GM21619 (cell line): Measurements from ENCODE around the gene ASIC3.

ENCODE experiments used
- ATAC-seq: cut with Tn5 transposase; IDR thresholded peaks from one replicate; pipeline ENCODE4 v1.9.1; 2021; ENCODE audit not compliant: unreplicated experiment

ASIC3 gene

GRCh38 chr7:151056666-151057505 lies 8.6 kb downstream of the ASIC3 start:
- no peak for ATAC-seq

- peak; percentile 10 for ATAC-seq
These were observed 9.2 kb downstream of the ASIC3 start, which contains the start of gene CDK5 for GRCh38 chr7:151057506-151057988. Gene CDK5 (minus strand): TSS chr7:151057897. CDS start chr7:151057848, 49 bp downstream.

- peak; percentile 87 for ATAC-seq
These were observed 9.9 kb downstream of the ASIC3 start for GRCh38 chr7:151057989-151058780.

GRCh38 chr7:151058781-151059366 lies 10.5 kb downstream of the ASIC3 start:
- ATAC-seq: no peak

GRCh38 chr7:151059367-151060112 lies 11.2 kb downstream of the ASIC3 start, which contains the start of gene SLC4A2:
Gene SLC4A2 (plus strand): TSS chr7:151059589. CDS start chr7:151061988, 2,399 bp downstream.
- peak; percentile 30 for ATAC-seq

GRCh38 chr7:151060113-151060415 lies 11.7 kb downstream of the ASIC3 start:
- no peak for ATAC-seq

GRCh38 chr7:151060416-151061212 lies 12.3 kb downstream of the ASIC3 start:
- ATAC-seq: no peak

- ATAC-seq: no peak
These were observed 13.1 kb downstream of the ASIC3 start for GRCh38 chr7:151061213-151062110.

GRCh38 chr7:151062111-151062398 lies 13.7 kb downstream of the ASIC3 start:
- ATAC-seq: no peak

- ATAC-seq: no peak
These were observed 14.3 kb downstream of the ASIC3 start for GRCh38 chr7:151062399-151063211.

GRCh38 chr7:151063212-151063561 lies 14.9 kb downstream of the ASIC3 start:
- no peak for ATAC-seq

- no peak for ATAC-seq
These were observed 16.1 kb downstream of the ASIC3 start for GRCh38 chr7:151064454-151064853.

GRCh38 chr7:151064993-151065392 lies 16.7 kb downstream of the ASIC3 start:
- no peak for ATAC-seq

- no peak for ATAC-seq
These were observed 17.2 kb downstream of the ASIC3 start for GRCh38 chr7:151065516-151065915.

- no peak for ATAC-seq
These were observed 18.1 kb downstream of the ASIC3 start for GRCh38 chr7:151066273-151066974.

GRCh38 chr7:151068069-151068773 lies 19.9 kb downstream of the ASIC3 start:
- ATAC-seq: no peak
